ENCODE measurements around the gene DNPH1.
A peak's percentile ranks its signal among the peaks of the same experiment; 100 is the strongest.

DNPH1 gene

DNA sequence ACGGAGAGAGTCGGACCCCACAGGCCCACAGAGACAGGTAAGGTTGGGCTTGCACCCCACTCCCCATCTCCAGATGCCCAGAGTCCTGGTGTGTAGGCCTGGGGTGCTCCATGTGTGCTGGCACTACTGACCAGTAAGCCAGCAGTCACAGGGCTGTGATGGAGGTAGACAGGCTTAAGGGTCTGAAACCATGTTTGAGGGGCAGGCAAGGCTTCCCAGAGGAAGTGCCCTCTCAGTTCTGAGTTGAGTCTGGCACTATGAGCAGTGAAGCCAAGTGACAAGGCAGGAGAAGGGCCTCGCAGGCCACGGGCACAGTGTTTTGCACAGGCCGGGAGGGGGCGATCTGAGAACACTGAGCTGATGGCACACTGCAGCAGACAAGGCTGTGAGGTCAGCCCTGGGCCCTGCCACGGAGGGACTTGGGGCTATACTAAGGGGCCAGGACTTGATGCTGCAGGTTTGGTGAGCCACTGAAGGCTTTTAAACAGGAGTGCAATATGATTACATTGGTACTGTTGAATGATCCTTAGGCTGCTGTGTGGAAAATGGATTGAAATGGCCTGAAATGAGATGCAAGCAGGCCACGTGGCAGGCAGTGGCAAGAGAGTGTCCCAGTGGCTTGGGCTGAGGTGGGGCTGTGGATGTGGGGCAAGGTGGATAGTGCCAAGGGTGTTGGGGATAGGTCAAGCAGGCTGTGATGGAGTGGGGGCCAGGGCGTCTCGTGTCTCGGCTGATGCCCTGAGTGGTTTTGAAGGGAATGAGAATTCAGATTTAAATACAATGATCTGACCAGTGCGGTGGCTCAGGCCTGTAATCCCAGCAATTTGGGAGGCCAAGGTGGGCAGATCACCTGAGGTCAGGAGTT, 34.3 kb upstream of the DNPH1 start:
- peak; percentile 75 for DNase-seq

DNA sequence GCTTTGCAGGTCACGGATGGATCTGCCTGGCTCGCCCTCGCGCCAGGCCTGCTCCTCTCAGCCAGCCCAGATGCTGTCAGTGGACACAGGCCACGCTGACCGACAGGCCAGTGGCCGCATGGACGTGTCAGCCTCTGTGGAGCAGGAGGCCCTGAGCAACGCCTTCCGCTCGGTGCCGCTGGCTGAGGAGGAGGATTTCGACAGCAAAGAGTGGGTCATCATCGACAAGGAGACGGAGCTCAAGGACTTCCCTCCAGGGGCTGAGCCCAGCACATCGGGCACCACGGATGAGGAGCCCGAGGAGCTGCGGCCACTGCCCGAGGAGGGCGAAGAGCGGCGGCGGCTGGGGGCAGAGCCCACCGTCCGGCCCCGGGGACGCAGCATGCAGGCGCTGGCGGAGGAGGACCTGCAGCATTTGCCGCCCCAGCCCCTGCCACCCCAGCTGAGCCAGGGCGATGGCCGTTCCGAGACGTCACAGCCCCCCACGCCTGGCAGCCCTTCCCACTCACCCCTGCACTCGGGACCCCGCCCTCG, 33.6 kb upstream of the DNPH1 start:
- DNase-seq: no peak

DNA sequence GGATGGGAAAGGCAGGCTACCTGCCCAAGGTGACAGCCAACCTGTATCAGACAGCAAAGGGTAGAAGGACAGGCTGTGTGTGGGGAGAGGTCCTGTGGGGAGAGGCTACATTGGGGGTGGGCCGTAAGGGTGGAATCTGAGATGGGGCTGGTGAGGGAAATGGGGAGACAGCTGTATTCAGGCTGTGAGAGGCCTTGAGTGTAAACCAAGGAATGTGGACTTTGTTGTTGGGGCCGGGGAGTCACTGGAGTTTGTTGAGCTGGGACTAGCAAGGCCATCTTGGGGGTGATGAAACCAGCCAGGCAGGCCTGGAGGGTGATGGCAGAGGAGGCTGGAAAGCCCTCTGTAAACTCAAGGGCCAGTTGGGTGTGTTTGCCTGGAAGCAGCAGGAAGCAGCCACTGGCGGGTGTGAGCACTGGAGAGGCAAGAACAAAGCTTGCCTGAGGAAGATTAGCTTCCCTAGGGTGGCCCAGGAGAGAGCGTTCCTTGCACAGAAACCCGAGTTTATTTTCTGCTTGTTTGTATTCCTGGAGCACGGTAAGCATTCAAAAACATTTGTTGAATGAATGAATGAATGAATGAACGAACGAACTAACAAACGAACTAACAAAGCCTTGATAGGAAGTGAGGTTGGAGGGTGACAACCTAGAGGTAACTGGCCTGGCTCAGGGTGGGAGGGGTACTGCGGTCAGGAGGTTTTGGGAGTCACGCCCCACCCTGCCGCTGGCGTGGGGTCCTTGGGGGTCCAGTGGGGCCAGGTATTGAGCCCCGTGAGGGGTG, 32.9 kb upstream of the DNPH1 start:
- no peak for DNase-seq

DNA sequence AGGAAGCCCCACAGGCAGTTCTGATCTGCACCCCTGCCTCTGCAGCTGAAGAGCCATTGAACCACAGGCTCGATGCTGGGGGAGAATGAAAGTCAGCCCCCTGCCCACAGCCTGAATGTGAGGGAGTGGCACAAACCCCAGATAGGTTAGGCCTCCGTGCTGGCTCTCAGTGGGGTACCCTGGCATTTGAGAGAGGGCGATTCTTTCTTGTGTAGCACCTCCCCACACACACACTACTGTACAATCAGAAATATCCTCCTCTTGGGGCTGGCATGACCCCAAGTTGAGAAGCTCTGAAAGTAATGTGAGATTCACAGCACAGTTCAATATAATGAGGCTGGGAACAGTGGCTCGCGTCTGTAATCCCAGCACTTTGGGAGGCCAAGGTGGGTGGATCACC, 31.9 kb upstream of the DNPH1 start:
- no peak for DNase-seq

DNA sequence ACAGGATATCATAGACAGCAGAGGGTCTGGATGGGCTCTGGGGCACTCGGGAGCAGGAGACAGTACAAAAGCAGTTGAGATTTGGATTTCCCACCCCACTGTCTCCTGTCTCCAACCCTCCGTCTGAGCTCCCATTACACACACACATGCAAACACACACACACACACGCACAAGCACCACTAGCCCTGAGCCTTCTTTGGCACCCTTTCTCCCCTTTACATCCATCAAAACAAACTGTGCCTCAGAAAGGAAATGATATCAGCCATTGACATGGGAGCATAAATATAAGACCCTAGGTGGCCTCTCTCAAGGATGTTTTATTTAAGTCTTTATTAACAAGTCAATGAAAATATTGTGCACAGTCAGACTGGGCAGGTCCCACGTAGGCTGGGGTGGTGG, 31.5 kb upstream of the DNPH1 start:
- no peak for DNase-seq

DNA sequence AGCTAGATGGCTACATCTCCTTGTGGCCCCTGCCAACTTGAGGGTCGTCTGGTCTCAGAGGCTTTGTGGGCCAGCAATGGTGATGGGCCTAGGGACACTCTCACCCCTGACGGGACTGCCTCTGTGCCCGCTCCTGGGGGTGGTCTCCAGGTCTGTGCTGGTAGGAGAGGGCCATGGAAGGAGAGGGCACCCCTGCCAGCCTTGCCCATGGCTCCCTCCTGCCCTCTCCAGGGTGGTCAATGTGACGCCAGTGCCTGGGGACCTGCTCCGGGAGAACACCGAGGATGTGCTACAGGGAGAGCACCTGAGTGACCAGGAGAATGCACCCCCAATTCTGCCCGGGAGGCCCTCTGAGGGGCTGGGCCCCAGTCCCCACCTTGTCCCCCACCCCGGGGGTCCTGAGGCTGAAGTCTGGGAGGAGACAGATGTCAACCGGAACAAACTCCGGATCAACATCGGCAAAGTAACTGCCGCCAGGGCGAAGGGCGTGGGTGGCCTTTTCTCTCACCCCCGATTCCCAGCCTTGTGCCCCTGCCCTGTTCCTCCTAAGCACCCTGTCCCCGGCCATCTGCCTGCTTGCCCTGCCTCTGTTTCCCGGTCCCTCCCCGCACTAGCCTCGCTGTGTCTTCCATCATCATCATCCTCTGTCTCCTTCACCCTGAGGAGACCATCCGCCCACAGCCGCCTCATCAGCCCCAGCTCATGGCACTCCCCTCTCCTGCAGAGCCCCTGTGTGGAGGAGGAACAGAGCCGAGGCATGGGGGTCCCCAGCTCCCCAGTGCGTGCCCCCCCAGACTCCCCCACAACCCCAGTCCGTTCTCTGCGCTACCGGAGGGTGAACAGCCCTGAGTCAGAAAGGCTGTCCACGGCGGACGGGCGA, 29.8 kb upstream of the DNPH1 start:
- no peak for DNase-seq

DNA sequence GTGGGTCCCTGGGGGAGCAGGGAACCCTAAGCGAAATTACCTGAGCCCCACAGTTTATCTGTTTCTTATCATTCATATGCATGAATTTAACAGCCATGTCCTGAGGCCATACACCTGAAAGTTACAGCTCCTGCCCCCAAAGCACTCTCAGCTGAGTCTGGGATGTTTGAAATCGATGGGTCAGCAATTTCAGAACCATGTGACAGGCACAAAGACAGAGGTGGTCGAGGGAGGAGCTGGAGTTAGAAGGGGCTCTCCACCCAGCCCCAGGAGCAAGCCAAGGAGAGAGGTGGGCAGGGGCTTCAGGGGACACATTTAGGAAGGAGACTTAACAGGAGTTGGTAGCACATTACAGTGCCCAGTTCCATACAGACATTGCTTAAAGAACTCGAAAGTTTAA, 28.9 kb upstream of the DNPH1 start:
- no peak for DNase-seq

DNA sequence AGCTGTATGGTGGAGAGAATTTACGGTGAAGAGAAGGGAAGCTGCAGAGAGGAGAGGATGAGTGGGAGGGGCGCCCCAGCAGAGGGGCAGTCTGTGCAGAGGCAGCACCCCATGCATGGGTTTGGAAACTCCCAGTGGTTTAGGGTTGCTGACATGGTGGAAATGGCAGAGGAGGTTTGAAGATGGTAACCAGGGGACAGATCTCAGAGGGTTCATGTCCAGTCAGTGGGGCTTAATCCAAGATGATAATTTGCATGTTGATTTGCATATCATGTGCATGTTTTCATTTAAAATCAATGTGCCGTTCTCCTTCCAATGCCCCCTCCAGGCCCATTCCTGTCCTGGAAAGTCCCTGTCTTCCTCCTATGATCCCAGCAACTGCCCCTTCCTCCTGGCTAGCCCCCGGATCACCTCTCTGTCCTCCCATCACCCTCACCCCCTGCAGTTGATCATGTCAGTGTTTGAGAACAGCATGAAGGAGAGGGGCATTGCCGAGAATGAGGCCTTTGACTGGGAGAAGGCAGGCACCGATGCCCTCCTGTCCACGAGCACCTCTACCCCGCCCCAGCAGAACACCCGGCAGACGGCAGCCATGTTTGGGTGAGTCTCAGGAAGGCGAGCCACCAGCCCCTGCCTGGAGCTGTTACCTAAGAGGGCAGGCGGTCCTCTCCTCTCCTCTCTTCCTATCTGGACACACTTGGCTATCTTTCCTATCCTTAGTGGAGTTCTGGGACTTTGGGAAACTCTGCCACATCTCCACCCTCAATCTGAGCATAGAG, 28.3 kb upstream of the DNPH1 start:
- no peak for DNase-seq

DNA sequence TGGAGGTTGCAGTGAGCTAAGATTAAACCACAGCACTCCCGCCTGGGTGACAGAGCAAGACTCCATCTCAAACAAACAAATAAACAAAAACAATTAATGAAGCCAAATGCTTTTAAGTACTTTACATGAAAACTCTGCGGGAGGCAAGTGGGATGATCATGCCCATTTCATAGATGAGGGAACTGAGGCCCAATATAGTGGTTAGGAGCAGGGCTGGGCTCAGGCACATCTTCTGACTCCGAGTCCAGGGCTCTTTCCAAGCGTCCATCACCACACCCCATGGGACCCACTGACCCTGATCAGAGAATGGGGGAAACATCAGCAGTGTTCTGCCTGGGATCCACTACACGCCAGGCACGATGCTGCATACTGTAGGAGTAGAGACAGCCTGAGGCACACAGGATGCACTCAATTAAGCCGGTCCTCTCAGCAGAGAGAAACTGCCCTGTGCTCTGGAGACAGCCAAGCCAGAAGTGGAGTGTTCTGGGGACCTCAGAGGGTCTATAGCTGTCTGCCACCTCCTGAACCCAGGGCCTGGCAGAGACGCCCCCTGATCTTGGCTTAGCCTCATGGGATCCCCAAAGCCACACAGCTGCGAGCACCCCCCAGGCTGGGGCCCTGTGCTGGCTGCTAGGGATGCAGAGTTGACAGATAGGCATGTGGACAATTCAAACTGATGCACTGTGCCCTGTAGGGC, 27.5 kb upstream of the DNPH1 start:
- DNase-seq: no peak

DNA sequence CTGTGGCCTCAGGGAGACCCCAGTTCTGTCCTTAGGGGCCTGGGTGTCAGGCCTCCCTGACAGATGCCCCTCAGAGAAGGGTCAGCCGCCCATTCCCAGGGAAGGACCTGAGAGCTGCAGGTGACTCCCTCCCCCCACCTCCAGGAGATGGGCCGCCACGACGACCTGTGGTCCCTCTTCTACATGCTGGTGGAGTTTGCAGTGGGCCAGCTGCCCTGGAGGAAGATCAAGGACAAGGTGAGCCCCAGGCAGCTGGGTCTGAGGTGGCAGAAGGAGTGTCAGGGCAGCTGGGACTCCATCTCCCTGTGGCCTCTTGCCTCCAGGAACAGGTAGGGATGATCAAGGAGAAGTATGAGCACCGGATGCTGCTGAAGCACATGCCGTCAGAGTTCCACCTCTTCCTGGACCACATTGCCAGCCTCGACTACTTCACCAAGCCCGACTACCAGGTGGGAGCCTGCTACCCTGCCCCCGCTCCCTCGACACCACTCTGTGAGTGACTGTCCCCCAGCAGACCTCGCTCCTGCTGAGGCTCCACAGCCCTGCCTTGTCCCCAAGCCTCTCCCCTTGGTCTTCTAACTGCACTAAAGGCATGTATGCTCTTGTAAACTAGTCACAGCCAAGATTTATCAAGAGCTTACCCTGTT, 26.2 kb upstream of the DNPH1 start:
- no peak for DNase-seq

DNA sequence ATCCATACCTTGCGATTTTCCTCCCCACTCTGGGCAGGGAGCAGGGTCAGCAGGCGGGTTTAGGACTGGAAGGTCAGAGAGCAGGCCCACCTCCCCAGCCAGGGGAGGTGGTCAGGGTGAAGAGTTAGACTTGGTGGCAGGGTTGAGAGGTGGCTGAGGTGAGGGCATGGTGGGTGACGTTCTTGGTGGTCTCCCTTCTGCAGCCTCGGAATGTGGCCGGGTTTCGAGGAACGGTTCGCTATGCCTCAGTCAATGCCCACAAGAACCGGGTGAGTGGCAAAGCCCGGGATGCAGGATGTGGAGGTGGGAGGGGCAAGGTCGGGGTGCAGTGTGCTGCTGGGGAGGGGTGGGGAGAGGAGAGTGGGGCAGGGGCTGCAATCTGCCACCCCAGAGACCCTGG, 25.6 kb upstream of the DNPH1 start:
- DNase-seq: no peak

DNA sequence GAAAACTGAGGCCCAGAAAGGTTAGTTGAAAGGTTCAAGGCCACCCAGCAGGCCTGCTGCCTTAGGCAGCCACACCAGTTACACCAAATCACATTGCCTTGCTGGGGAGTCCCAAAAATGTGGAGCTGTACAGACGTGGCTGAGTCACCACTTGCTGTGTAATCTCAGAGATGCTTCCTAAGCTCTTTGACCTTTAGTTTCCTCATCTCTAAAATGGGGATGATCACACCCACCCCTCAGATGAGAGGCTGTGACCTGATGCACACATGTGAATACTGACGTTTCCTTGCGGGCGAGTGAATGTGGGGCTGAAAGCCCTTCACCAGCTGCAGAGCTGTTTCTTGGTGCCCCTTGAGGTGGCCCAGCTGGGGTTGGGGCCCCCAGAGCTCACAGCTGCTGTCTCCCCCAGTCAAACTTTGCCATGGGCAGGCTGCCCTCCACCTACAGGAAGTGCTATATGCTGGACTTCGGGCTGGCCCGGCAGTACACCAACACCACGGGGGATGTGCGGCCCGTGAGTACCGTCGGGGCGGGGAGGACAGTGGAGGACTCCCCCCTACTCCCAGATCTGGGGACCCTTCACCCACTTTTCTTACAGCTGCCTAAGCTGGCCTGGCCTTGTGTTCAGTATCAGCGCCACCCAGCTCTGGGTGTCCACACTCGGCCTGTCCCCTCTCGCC, 25.0 kb upstream of the DNPH1 start:
- DNase-seq: no peak

DNA sequence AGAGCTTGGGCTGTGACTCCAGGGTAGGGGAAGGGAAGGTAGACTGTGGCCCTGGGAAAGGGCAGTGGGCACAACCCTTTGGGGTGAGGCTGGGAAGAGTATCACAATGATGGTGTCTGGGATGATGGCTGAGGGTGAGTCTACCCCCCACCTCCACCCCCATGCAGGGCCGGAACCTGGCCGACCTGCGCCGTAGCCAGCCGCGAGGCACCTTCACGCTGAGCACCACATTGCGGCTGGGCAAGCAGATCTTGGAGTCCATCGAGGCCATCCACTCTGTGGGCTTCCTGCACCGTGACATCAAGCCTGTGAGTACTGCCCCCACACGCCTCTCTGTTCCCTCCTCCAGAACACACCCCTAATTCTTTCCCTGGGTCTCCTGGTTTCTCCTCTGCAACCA, 24.1 kb upstream of the DNPH1 start:
- DNase-seq: no peak

DNA sequence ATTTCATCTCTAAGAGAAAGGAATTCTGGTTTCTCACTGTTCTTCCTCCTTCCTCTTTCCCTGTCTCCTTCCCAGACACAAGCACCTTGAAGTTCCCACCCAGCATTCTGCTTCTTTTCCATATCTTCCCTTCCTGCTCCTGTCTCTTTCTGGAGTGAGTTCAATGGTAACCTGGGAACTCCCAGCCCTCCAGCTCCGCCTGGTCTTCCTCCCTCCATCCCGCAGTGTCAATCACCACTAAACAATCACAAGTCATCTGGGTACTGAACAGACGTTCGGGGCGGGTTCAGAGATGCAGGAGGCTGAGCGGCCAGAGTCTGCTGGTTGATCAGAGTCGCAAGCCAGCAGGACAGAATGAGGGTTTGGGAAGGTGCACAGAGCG, 21.7 kb upstream of the DNPH1 start:
- DNase-seq: no peak

DNA sequence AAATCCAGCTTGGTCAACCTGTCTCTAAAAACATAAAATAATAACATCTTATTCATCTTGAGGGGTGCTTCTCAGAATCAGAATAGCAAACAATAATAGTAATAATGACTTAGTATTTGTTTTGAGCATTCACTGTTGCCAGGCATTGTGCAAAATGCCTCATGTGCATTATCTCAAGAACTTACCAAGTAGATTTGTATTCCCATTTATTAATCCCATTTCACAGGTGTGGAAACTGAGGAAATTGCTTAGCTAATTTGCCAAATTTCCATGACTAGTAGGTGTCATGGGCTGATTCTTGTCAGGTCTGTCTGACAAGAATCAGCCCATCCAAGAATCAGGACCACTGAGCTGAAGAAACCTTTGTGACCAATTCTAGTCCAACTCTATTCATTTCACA, 19.5 kb upstream of the DNPH1 start:
- no peak for DNase-seq

DNA sequence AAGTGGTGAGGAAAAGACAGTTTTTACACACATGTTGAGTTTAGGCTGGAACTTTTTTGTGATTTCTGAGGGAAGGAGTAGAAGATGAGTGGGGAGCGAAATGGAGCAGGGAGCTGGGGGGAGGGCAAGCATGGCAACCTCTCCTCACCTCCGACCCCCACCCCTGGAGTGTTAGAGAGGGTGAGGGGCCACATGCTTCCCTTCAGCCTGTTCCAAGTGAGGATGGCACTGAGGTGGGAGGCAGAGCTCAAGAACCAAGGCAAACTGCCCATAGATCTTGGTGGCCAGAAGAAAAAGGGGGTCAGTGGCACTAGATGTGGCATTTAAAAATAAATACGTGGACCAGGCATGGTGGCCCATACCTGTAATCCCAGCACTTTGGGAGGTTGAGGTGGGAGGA, 18.8 kb upstream of the DNPH1 start:
- no peak for DNase-seq

DNA sequence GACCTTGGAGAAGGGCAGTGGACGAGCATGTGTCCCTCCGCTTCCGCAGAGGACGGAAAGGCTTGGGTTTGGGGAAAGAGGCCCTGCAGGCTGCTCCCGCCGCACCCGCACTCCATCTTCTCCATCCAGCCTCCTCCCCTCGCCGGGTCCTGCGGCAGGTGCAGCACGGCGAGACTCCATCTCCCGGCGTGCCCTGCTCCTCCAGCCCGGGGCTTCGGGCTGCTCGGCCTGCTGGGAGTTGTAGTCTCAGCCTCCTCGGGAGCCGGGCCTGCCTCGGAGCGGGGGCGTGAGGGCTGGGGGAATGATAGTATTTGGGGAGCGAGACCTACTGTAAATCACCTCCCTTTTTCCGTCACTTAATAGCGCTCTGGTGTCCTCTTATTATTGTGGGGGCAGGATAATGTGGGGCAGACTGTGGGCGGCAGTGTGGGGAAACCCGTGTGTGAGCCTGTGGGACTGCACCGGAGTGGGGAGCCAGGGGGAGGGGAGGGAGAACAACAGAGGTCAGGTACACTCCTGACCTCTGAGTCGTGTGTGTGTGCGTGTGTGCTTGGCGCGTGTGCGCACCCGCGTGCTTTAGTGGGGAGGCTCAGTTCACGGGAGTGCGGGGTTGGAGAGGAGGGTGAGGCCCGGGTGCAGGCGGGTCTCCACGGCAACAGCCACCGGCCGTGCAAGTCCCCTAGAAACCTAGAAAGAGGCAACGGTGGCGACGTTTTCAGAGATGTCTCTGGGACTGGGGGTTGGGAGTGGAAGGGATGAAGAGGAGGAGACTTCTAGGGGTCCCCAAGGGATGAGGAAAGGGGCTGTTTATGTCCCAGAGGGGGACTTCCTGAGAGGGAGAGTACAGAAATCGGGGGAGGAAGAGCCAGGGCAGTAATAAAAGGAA, 18.1 kb upstream of the DNPH1 start:
- peak; percentile 82 for DNase-seq

DNA sequence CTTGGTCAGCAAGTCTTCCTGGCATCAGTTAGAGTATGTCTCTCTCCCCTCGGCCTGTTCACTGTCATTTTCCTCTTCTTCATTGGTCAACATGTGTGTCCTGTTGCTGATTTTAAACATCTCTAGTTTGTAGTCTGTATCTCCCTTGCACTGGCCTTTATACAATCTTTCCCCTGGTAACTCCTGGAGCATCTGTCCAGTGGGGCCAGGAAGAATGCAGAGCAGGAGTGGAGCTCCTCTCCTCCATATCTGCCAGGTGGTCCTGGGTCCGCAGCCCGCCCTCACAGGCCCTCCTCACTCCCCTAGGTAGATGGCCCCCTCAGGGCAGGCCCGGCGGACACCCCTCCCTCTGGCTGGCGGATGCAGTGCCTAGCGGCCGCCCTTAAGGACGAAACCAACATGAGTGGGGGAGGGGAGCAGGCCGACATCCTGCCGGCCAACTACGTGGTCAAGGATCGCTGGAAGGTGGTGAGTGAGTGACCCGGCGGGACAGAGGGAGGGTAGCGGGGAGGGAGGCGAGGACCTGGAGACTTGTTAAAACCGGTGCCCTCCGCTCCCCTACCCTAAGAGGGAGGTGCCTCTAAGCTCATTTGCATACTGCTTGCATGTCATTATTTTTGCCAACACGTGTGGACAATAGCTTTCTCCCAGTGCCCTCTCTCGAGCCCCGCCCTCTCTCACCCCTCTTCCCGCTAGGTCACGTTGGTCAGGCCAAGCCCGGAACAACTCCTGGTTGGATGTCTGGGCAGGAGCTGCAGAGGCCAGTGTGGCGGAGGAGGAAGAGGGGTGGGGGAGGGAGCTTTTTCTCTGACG, 17.2 kb upstream of the DNPH1 start:
- DNase-seq: no peak

Data from activated CD8-positive, alpha-beta memory T cell treated with anti-CD3 and anti-CD28 coated beads, Interleukin-2, amount 50 U/mL, for 4 hours (primary cell).